DOHH2 (cell line): ENCODE measurements around the gene TCP11L1.

Experiments used
- H3F3A ChIP-seq: fragments of 200-600 bp; sonication (generic), shearing (Covaris generic); 2 replicates; pipeline ENCODE4 v1.6.0; 2016; ENCODE audit warnings: antibody characterized with exemption, mild to moderate bottlenecking; ENCODE audit not compliant: control insufficient read depth, insufficient read depth
- H3K27ac ChIP-seq: fragments of 200-600 bp; sonication (generic); 2 replicates; pipeline ENCODE4 v1.5.1; 2014; ENCODE audit warnings: low read depth, mild to moderate bottlenecking, low read length, moderate library complexity
- H3K27me3 ChIP-seq: fragments of 200-600 bp; sonication (generic); 2 replicates; pipeline ENCODE4 v1.6.1; 2014; ENCODE audit warnings: mild to moderate bottlenecking, low read length, mixed read lengths; ENCODE audit not compliant: control insufficient read depth
- H3K36me3 ChIP-seq: fragments of 200-600 bp; sonication (generic); 2 replicates; pipeline ENCODE4 v1.6.1; 2014; ENCODE audit warnings: mild to moderate bottlenecking, low read length, moderate library complexity, mixed read lengths; ENCODE audit not compliant: control insufficient read depth
- H3K4me1 ChIP-seq: fragments of 200-600 bp; sonication (generic); 2 replicates; pipeline ENCODE4 v1.6.1; 2014; ENCODE audit warnings: mild to moderate bottlenecking, low read length, mixed read lengths; ENCODE audit not compliant: control insufficient read depth
- H3K4me2 ChIP-seq: fragments of 200-600 bp; sonication (generic); 2 replicates; pipeline ENCODE4 v1.6.0; 2014; ENCODE audit warnings: mild to moderate bottlenecking, low read length, moderate library complexity
- H3K4me3 ChIP-seq: fragments of 200-600 bp; sonication (generic); 2 replicates; pipeline ENCODE4 v1.5.1; 2014; ENCODE audit warnings: mild to moderate bottlenecking, low read length, mixed read lengths
- H3K79me2 ChIP-seq: fragments of 200-600 bp; sonication (generic); 2 replicates; pipeline ENCODE4 v1.6.1; 2014; ENCODE audit warnings: mild to moderate bottlenecking, low read length, mixed read lengths; ENCODE audit not compliant: control insufficient read depth
- H3K9me2 ChIP-seq: fragments of 200-600 bp; sonication (generic); replicated peaks from 2 replicates; pipeline ENCODE4 v1.6.1; 2014; ENCODE audit warnings: mild to moderate bottlenecking, low read length, mixed read lengths; ENCODE audit not compliant: control insufficient read depth
- H3K9me3 ChIP-seq: fragments of 200-600 bp; sonication (generic); 2 replicates; pipeline ENCODE4 v1.6.1; 2014; ENCODE audit warnings: antibody characterized with exemption, low read length, mixed read lengths; ENCODE audit not compliant: control insufficient read depth, insufficient read depth
- H4K20me1 ChIP-seq: fragments of 200-600 bp; sonication (generic); 2 replicates; pipeline ENCODE4 v1.6.0; 2014; ENCODE audit warnings: low read depth, mild to moderate bottlenecking, antibody characterized with exemption, low read length, moderate library complexity; ENCODE audit not compliant: control insufficient read depth, insufficient read depth
- EZH2phosphoT487 ChIP-seq: fragments of 200-600 bp; sonication (generic); IDR thresholded peaks from 2 replicates; pipeline ENCODE4 v1.6.1; 2017; ENCODE audit warnings: borderline replicate concordance, mild to moderate bottlenecking, antibody characterized with exemption, low read length, moderate library complexity, mixed read lengths
- TF ChIP-seq, protein P1 (sequence below): fragments of 200-600 bp; sonication (generic); IDR thresholded peaks from one replicate; pipeline ENCODE4 v1.5.1; 2014; ENCODE audit warnings: antibody characterized with exemption, mild to moderate bottlenecking, low read depth, low read length; ENCODE audit not compliant: poor library complexity, severe bottlenecking

TCP11L1 gene

DNA sequence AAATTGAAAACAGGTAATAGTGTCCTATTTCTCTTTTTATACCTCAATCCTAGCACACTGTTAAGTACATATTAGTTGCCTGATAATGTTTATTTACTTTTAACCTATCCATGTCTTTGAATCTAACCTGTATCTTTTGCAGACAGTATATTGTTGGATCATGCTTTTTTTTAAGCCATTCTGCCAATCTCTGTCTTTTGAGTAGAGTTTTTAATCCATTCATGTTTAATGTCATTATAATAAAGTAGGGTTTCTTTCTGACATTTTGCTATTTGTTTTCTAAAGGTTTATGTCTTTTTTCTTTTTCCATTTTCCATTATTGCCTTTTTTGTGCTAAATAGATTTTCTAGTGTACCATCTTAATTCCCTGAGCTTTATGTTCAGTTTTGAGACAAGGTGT is 47.5 kb upstream of the TCP11L1 start:
- Histone ChIP-seq H4K20me1 (no peaks in the 10 kb centered on the region), H3K9me3 (peaks cover 17% of the 10 kb centered on the region), H3F3A (no peaks in the 10 kb centered on the region), H3K36me3 (no peaks in the 10 kb centered on the region), H3K4me3 (no peak overlapping the region), H3K9me2 (no peaks in the 10 kb centered on the region), H3K27ac (no peak overlapping the region), H3K27me3 (peaks cover 11% of the 10 kb centered on the region; the same call in 1 of the 2 replicates), H3K79me2 (no peaks in the 10 kb centered on the region), H3K4me2 (no peak overlapping the region), H3K4me1 (no peaks in the 10 kb centered on the region)
- TF ChIP-seq EZH2phosphoT487, result no peak
- TF ChIP-seq, protein P1, sequence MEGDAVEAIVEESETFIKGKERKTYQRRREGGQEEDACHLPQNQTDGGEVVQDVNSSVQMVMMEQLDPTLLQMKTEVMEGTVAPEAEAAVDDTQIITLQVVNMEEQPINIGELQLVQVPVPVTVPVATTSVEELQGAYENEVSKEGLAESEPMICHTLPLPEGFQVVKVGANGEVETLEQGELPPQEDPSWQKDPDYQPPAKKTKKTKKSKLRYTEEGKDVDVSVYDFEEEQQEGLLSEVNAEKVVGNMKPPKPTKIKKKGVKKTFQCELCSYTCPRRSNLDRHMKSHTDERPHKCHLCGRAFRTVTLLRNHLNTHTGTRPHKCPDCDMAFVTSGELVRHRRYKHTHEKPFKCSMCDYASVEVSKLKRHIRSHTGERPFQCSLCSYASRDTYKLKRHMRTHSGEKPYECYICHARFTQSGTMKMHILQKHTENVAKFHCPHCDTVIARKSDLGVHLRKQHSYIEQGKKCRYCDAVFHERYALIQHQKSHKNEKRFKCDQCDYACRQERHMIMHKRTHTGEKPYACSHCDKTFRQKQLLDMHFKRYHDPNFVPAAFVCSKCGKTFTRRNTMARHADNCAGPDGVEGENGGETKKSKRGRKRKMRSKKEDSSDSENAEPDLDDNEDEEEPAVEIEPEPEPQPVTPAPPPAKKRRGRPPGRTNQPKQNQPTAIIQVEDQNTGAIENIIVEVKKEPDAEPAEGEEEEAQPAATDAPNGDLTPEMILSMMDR, result no peak

DNA sequence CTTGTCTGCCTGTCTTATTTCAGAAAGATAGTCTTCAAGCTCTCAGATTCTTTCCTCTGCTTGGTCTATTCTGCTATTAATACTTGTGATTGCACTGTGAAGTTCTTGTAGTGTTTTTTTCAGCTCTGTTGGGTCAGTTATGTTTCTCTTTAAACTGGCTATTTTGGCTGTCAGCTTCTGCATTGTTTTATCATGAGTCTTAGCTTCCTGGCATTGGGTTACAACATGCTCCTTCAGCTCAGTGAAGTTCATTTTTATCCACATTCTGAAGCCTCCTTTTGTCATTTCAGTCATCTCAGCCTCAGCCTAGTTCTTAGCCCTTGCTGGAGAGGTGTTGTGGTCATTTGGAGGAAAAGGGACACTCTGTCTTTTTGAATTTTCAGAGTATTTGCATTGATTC is 39.2 kb upstream of the TCP11L1 start:
- no peaks in the 10 kb centered on the region for H3K4me1 ChIP-seq
- no peak overlapping the region for H3K4me2 ChIP-seq
- no peaks in the 10 kb centered on the region for H3K9me2 ChIP-seq

DNA sequence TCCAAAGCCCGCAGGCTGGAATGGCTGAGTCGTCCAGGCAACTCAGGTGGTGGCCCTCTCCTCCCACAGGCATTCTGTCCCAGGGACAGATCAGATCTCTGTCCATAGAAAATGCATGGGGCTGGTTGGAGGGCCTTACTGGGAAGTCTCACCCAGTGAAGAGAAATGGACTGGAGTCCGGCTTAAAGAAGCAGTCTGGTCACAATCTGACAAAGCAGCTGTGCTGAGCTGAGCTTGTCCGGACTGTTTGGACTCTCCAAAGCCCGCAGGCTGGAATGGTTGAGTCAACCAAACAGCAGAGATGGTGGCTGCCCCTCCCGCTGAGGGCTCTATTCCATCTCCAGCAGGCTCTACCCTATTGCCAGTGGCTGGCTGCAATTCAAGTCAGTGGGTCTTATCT is 38.1 kb upstream of the TCP11L1 start:
- Histone ChIP-seq H3K27ac (no peak overlapping the region), H3K4me1 (no peaks in the 10 kb centered on the region), H3K4me3 (no peak overlapping the region), H3K9me2 (no peaks in the 10 kb centered on the region), H3F3A (no peaks in the 10 kb centered on the region), H3K79me2 (no peaks in the 10 kb centered on the region), H3K9me3 (no peaks in the 10 kb centered on the region), H3K27me3 (0 out of 2 replicates have a peak, but pooled peaks cover 4% of the 10 kb centered on the region), H3K36me3 (no peaks in the 10 kb centered on the region), H3K4me2 (no peak overlapping the region), H4K20me1 (no peaks in the 10 kb centered on the region)
- TF ChIP-seq EZH2phosphoT487, result no peak
- TF ChIP-seq, protein P1, result no peak

More for the DNA sequence above, 39.2 kb upstream of the TCP11L1 start:
- no peak overlapping the region for H3K27ac ChIP-seq
- H3K27me3 ChIP-seq, result 0 out of 2 replicates have a peak, but pooled peaks cover 4% of the 10 kb centered on the region
- no peak overlapping the region for H3K4me3 ChIP-seq
- H3K79me2 ChIP-seq, result no peaks in the 10 kb centered on the region
- H3K9me3 ChIP-seq, result no peaks in the 10 kb centered on the region
- H4K20me1 ChIP-seq, result no peaks in the 10 kb centered on the region
- no peaks in the 10 kb centered on the region for H3K36me3 ChIP-seq
- H3F3A ChIP-seq, result no peaks in the 10 kb centered on the region
- TF ChIP-seq, protein P1, result no peak
- no peak for TF ChIP-seq EZH2phosphoT487
